Femur (tissue), 1 donor: ENCODE measurements around the gene MC4R.

Experiments
- DNase-seq: peaks from one replicate; pipeline ENCODE4 v3.0.0-alpha.2; 2017

MC4R gene

GRCh38 chr18:60322591-60322990 is 50.0 kb downstream of the MC4R start:
- DNase-seq = no peak
